GM18519 (cell line): Measurements from ENCODE around the gene SRGAP2.
"Not testable (repeated sequence)": the region's sequence is repeated elsewhere in the genome, so short reads cannot be mapped to it uniquely, and the experiment has no call there.

Source experiments
- ATAC-seq: cut with Tn5 transposase; IDR thresholded peaks from one replicate; pipeline ENCODE4 v1.9.1; 2021; ENCODE audit warnings: mild to moderate bottlenecking, moderate library complexity; ENCODE audit not compliant: unreplicated experiment, low FRiP score

SRGAP2 gene

DNA sequence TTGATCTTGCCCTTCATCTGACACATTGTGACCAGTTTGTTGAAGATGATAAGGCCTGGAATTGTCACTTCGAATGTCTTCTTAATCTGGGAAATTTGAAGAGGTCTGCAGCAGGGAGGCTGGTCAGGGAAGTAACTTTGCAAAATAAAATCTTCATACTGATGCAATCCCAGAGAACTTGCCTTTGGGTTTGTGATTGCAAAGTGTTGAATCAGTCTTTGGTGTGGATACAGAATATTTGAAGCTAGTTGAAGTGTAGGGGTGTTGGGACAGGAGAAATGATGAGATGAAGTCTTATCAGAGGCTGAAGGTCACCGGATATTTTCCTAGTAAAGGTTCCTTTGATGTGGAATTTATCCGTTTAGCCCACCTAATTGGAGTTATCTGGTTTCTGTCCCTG lies 42.1 kb downstream of the SRGAP2 start:
- ATAC-seq, result not testable (repeated sequence)

DNA sequence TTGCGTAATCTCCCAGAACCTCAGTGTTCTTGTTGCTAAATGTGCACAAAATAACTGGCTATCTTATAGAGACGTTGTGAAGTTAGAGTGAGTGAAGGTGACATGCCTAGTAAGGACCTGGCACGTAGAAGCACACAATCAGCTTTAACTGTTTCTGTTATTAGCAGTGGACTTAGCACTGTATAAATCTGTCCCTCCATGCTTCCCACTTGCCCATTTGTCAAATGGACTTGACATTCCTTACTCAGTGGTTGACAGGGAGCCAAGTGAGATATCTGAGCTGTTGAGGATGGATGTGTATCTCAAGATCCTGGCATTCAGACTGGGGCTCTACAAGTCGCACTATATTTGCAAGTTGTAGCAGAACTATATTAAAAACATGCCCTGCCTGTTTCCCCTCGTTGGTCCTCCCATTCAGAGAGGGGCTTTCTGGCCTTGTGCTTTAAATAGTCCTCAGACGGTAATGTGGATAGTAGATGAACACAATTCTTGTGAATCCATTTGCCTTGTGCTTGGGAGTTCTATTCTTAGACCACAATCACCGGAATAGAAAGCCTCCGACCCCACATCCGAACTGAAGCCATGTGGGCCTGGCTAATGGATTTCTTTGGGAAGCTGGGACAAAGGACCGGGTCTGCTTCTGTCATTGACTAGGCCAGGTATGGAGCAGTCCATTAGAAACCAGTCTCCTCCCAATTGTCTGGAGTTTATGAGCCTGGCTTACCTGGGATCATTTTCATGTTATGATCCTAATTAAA lies 43.0 kb downstream of the SRGAP2 start:
- ATAC-seq, result not testable (repeated sequence)

DNA sequence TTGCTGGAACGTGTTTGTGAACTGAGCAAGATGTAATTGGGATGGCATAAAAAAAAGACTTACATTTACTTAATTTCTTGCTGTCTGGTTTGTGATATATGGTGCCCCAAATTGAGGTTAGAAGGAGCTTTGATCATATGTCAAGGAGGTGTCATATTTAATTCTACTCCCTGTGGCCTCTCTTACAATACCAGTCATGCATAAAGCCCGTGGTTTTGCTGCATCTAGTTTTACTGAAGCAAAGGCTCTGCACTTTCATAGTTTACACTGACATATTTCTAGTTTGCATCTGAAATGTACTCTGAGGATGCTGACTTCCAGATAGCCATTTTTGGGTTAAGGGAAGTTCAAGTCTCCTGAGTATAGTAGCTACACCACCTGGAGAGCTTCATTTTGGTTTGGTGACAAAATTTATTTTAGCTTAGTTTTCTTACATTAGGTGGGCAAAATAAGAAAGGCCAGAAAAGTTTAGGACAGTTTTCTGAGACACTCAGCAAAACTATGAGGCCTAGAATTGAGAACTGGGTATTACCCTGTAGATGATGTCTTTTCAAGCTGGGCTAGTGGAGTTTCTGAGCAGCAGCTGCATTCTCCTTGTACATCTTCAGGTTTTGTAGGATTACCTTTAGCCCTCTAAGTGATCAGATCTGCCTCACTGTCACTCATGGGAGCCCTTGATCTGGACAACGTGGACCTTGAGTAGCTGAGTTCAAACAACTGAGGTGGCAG lies 47.8 kb downstream of the SRGAP2 start:
- ATAC-seq, result not testable (repeated sequence)

DNA sequence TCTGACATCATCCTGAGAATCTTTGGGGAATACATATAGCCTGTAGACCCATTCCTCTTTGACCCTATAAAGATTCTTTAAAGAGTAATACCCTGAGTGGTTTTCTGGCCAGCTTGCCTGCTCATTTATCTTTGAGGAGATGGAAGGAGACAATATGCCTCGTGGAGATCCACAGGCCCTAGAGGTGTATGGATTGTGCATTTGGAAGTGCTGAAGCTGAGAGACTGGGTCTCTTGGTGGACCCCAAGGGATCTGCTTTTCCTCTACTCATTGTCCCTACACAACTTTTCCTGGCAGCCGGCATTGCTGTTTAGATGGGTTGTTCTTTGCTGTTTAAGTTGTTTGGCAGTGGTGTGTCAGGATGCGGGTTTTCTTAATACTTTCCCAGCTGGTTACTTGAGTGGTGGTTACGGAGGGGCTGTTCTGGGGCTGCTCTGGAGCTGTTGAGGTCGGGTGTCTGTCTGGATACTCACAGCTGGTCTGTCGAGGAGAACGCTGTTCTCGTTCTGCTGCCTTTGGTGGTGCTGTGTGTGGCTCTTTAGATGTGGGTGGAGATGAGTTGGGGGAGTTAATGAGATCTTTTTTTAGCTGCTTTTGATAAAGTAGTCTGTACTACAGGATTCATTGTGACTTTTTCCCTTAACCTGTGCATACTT lies 49.5 kb downstream of the SRGAP2 start:
- not testable (repeated sequence) for ATAC-seq
